SIG-M5 treated with dmso at 0.1 percent for 504 hours (cell line): Measurements from ENCODE around the gene FBXL7.

Experiments
- DNase-seq: peaks from one replicate; lab custom pipeline; 2025; ENCODE audit not compliant: unreplicated experiment; lab: John Stamatoyannopoulos, UW

Gene FBXL7

DNA sequence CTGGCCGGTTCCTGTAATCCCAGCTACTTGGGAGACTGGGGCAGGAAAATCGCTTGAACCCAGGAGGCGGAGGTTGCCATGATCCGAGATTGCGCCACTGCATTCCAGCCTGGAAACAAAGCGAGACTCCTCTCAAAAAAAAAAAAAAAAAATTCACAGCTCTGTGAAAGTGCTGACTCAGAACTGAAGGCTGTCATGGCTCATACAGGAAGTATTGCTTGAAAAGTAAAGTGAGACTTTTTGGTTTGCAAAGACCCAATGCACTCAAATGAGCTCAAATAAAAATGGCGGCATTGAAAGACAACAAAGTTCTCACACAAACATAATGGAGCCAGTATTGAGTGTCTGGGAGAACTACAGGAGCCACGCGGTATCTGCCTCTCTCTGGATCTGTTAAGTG lies 202.1 kb downstream of the FBXL7 start:
- DNase-seq: no peak

DNA sequence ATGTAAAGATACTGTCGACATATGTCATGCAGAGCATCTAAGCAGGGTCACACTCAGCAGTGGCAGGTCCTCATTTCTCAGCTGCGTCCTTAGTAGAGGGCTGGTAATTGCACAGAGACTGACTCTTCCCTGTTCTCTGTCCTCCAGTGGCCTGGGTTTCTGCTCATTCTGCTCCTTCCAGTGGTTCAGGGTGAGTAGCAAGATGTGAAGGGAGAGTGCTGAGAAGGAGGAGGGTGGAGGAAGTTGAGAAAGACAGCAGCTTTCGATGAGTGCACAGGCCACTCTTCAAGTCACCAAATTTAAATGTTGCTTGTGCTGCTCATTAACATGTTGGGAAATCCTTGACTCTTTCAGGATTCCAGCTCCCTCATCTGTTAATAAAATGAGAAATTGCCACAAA lies 203.9 kb downstream of the FBXL7 start:
- DNase-seq: no peak

DNA sequence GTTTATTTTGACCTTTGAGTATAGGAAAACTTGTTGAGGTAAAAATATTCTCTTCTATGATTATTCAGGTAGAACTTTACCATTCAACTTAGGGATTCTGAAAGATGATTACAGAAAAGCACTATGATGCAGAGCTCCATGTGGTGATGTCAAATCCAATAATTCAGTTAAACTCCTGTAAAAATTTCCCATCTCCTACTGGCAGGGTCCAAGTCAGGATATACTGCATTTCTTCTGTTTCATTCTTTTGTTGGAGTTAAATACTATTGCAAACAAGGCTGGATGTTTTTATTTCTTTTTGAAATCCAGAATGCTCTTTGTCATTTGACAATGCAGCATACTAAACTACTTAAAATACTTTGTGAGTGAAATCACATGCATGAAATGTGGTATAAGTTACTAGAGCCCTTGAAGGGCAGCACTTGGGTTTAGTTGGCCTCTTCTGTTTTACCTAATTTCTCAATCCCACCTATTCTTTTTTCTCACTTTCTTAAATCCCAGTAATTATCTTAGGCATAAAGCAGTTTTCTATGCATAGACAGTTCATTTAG lies 204.5 kb downstream of the FBXL7 start:
- no peak for DNase-seq

DNA sequence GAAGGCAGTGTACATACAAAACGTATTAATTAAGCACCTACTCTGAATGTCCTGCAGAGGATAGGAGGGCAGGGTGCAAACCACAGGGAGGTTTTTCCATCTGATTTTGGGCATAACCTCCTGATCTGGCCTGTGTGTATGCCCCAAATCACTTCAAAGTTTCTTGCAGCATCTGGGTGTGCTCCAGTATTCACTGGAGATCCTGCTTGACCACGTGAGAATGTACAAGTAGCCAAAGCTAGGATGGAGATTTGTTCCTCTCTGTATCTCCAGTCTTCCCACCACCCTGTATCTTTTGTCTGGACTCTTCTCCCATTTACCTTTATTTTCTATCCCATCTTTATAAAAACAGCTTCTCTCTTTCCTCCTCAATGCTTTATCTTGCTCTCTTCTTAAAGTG lies 207.7 kb downstream of the FBXL7 start:
- no peak for DNase-seq

DNA sequence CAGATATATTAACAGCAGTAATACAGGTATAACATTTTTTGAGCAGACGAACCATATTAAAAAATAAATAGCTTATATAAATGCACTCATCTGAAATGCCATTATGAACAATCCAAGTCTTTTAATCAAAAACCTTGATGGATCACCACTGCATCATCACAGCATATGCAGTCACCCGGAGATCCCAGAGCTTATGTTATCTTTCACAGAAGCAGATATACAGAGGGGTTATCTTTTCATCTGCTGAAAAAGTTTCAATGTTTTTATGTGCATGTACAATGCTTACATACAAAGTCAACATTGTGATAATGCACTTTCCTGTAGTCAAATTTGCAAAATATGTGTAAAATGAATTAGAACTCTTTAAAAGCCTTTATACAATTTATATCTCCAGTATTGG lies 211.9 kb downstream of the FBXL7 start:
- no peak for DNase-seq

DNA sequence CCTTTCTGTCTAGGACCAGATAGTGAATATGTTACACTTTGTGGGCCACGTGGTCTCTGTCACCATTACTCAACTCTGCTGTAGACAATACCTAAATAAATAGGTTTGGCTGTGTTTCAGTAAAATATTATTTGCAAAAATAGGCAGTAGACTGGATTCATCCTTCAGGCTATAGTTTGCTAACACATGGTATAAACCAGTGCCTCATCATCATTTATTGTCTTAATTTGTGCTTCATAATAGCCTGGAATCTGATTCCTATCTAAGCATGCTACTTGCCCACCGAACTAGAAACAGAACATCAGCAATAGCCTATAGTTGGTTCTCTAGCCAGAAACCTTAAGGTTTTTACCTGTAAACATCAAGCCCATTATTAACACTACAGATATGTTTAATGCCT lies 215.6 kb downstream of the FBXL7 start:
- DNase-seq: no peak

DNA sequence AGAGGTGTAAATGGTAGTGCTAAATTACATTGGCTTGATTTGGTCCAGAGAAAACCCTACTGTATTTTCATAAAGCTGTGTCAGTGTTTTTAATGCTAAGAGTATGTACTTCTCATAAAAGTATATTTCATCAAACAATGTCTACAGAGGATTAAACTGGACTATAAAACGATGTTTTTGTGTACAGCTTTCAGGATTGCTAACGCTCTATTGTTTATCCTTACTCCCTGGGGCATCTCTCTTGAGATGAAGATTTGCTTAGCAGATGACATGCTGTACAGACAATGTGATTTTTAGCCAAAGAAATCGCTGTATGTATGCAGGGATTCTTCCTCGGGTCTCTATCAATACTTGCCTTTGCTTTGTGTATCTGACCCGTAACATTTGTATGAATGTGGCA lies 216.0 kb downstream of the FBXL7 start:
- DNase-seq: no peak

DNA sequence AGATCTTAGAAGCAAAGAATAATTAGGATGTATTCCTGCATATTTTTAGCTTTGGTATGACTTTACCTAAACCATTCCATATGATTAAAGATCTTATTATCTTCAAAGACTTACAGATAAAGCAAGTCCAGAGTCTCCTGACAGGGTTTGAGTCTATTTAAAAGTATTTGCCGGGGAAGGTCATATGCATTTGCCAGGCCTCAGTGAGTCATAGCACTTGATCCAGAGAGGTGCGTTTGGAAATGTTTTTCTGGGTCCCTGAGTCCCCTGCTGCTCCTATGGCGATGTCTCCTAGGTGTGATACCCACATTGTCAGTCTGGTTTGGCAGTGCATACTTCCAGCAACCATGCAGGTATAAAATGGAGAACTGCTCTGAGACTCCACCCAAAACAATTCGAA lies 217.0 kb downstream of the FBXL7 start:
- no peak for DNase-seq

DNA sequence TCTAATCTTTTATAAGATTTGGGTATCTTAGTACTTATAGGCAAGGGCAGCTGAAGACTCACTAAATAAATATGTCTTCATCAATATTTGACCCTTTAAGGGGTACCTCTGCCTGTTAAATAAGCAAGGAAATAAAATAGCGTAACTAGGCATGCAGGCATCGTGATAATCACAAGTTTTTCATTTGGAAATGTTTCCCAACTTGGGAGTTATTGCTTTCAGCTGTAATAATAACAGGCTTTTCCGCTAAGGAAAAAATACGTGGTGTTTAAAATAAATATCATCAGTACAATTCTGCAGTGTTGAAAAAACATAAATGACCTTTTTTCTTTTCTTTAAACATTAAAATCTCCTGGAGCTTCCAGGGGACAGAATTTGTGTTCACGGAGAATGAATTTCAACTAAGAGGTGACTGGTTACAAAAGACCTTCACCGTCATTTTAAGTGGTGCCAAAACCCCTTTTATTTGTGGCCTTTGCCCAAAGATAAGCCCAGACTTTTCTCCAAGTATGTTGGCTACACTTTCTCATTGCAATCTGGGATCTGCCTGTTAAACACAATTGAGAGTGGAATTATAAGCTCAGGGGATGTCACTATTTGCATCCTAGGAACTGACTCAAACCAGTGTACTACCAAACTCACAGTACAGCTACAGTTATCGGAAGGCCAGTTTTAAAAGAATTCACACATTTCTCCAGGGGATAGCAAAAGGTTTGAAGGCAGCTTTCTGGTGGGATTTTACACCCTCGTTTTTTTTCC lies 218.6 kb downstream of the FBXL7 start:
- no peak for DNase-seq

DNA sequence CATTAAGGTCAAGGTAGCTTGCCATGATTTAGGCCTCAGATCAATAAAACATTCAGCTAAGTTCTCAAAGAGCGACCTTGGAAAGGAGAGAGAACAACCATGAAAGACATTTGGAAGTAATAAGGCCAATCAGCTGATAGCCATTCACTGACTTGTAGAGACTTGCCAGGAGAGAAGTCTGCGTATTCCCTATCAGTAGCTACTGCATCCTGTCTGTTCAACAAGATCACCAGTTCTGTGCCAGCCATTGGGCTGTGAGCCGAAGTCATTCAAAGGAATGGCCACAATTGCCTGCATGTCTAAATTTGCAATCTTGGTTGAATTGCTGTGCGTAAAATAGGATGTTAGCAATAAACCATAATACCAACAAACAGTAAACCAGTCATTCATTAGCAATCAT lies 219.8 kb downstream of the FBXL7 start:
- DNase-seq: no peak

DNA sequence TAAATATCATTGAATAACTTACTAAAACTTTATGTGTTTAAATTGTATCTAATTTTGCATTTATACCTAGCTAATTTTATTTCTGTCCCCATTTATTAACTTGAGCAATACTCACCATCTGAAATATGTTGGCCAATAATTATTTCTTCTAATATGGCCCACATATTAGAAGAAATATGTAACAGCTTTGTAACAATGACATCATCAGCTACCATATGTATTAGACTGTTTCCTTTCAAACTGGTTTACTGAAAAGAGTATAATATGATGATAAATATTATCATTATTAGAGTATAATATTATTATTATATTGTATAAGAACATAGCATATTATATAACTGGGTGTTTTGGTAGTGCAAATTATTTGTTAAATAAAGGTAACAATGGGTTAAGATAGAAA lies 220.5 kb downstream of the FBXL7 start:
- DNase-seq: no peak

DNA sequence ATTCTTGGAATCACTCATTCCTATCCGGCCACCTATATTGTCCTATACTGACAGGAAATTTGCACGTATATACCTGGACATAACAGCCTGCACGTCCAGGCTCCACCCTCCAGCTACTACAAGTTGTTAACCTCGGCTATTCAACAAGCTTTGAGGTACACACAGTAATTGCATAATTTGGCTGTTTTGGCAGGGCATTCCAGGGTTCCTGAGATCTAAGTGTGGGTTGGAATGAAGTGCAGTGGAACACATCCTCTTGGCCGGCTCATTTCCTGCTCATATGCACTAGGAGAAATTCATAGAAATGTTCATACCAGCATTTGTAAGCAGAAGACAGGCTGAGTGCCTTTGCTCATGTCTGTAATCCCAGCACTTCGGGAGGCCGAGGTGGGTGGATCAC lies 222.3 kb downstream of the FBXL7 start:
- DNase-seq: no peak

DNA sequence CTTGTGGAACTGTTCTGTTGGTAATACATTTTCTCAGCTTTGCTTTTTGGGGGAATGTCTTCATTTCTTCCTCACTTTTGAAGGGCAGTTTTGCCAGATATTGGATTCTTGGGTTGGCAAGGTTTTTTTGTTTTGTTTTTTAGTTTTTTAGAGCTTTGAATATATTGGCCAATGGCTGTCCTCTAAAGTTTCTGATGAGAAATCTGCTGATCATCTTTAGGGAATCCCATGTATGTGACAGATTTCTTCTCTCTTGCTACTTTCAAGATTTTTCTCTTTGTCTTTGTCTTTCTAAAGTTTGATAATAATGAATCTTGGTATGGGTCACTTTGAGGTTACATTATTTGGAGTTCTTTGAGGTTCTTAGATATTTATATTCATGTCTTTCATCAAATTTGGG lies 227.4 kb downstream of the FBXL7 start:
- no peak for DNase-seq

DNA sequence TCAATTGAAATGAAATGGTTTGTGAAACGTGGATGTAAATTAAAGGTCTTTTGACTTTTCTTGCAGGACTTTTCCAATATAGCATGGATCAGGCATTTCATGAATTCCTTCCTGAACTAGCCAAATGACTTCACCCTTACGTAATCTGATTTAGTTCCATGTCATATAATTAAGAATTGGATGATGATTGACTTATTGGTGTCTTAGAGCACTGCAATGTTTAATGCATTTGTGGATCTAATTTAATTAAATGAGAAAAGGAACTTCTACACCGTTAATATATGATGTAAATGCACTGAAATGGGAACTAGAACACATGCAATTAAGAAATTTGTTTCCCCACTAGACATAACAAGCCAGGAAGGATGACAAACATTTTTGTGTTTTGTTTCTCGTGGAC lies 228.8 kb downstream of the FBXL7 start:
- no peak for DNase-seq

DNA sequence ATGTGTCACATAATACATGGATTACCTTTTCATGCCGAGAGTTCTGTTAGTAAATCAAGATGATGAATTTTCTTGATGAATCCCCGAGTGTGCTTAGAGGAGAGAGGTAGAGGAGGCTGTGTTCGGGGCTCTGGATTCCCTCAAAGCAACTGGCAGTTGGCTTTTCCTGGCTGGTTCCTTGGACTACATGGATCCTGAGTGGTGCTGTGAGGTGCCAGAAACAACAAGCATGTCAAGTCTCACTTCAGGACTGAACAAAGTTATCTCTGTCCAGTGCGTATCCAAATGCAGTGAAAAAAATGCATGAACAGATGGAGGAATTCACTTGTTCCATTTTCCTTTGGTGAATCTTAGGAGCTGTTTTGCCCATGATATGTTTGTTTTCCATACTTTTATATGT lies 231.7 kb downstream of the FBXL7 start:
- no peak for DNase-seq

DNA sequence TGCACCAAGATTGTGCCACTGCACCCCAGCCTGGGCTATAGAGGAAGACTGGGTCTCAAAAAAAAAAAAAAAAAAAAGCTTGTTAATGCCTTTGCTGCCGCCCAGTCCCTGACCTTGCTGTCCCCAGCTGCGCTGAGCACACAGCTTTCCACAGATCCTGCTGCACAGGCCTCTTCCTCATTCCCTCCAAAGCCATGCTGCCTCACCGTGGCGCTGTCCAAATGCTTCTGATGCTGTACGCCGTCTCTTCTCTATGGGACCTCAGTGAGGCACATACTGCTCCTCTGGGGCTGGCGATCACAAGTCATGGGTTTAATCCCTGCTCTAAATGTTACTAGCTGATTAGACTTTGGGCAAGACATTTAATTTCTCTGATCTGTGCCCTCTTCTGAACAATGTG lies 234.1 kb downstream of the FBXL7 start:
- no peak for DNase-seq

DNA sequence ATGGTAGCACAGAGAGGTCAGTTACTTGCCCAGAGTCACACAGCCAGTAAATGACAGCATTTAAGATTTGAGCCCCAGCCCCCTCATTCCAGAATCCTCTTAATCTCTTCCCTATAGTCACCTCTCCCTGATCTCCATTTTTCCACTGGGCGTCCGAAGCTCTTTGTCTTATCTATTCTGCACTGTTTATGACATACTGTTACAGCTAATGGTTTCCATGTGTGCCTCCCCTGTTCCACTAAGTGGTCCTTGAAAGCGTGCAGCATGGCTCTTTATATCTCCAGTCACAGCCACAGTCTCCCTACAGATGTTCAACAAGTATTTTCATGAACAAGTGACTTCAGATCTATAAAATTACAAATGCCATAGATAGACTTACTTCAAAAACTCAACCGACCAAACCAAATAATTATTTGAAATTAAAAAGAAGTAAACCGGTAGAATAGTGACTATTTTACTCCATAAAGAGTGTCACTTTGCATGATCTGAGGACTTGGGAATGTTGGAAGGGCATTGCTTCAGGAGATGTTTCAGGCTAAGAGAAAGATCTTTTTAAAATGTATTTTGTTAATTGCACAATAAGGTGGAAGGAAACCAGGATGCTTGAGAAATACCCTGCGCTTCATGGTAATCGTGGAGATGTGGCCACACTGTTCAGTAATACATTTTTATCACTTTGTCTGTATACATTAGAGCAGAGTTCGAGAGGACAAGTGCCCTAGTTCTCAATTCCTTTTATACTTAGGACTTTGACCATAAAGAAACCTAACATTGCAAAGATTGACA lies 237.2 kb downstream of the FBXL7 start:
- no peak for DNase-seq

DNA sequence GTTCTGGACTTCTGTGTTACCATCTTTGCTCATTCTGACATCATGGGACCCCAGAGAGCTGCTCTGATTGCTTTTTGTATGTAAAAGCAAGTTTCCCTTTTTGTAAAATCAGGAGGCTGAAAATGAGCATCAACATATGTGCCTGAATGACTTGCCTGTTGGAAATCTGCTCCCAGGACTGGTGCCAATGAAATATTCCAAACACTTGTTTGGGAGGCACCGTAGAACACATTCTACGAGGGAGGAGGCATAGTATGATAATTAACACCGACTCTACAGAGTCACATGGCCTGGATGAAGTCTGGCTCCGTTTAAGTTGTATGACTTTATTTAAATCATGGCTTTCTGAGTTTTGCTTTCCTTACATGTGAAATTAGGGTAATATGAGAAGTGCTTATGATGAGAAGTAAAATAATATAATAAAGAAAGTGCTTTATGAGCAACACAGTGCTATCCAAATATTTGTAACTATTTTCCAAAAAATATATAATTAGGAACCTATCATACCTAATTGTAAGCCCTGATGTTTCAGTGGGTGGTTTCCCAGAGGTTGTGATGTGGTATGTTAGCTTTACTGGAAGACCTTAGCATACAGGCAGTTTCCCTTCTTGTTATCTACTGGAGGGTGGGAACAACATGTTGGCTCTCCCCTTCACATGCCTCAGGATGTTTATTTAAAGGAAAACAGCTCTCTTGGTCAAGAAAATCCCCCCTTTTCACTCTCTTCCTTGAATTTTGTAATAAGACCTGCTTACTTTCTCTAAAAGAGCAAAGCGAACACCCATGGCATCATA lies 238.1 kb downstream of the FBXL7 start:
- DNase-seq: no peak

DNA sequence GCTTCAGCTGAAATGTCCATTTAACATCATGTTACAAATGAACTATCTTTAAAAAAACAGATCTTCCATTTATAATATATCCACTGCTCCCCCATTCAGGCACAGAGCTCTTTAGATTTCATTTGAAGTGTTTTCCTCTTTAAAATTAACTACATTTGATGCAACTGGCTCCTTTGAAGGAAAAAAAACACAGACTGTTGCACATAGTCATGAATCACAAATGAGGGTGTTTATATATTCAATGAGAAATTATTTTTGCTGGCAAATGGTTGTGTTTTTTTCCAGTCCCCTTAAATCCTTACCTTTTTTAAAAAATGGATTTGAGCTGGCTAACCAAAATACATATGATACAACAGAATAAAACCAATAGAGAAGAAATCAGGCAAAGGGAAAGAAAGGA lies 240.4 kb downstream of the FBXL7 start:
- DNase-seq: no peak

DNA sequence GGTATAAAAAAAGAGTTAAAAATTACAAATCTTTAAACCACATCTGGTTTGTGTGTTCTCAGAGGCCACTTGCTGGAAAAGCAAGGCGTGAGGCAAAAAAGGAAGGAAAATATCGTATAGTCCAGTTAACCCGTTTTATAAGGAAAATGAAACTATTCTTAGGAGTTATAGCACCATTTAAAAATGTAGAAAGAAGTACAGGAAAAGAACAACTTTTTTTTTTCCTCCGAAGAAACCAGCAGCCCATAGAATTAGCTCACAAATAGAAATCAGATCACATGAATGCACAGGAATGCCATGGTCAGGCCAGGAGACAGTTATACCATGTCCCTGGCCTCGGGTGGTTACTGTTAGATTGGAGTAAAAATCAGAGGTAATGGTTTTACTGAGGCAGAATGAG lies 241.6 kb downstream of the FBXL7 start:
- no peak for DNase-seq

DNA sequence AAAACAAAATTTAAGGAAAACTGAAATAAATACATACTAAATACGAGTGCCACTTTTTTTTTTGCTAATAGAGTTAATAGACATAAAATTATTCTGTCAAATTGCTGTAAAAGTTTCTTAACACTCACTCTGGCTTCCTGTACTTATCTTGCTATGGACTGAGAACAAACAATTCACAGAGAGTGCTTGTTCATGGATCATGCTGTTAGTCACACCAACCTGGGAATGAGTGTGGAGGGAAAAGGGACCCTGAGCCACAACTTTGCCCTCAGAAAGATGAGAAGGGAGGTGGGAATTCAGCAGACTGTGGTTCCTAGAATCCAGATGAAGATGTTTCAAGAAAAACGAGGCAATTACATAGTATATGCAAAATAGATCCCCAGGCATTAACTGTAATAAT lies 246.9 kb downstream of the FBXL7 start:
- DNase-seq: no peak

DNA sequence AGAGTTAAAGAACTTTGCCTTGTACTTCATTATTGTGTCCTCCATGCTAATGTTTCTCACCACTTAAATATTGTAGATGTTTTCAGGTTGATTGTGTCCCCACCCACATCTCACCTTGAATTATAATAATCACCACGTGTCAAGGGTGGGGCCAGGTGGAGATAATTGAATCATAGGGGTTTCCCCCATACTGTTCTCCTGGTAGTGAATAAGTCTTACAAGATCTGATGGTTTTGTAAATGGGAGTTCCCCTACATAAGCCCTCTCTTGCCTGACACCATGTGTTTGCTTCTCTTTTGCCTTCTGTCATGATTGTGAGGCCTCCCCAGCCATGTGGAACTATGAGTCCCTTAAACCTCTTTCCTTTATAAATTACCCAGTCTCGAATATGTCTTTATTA lies 248.3 kb downstream of the FBXL7 start:
- no peak for DNase-seq
